ENCODE results near the gene PRKCQ.
"Not testable (repeated sequence)": the region's sequence is repeated elsewhere in the genome, so short reads cannot be mapped to it uniquely, and the experiment has no call there.

The PRKCQ gene

DNA sequence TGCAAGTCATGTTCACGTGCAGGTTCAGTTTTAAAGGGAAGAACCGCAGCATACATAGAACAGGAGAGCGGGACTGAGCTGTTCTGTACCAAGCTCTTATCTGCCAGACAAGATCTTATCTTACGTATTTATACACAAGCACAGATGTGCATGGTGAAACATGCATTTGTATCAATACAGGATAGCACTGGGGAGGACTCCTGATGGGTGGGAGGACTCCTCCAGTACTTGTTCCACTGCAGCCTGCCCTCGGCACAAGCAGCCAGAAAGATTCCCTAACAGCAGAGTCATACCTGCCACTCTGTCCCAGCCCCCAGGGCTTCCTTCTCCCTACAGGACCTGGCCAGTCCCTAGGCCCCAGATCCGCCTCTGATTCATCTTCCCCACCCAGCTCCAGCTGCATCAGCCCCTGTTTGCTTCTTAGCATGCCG, 13.2 kb upstream of the PRKCQ start:
- DNase-seq = no peak

DNA sequence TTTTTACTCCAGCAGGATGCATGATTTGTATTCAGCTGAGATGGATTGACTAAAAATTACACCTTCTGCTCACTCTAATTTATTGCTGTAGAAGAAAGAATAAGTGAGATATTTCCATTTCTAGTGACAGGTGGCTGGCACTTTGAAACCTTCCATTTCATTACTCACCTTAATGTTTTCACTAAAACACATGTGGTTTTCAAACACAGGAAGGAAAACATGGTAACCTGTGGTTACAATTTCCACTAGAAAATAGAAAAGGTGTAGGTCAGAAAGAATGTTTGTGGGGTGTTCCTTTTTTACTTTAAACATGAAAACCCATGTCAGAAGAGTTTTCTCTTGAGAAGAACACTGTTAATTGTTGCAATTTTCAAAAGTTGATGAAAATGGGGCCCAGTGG, 12.0 kb upstream of the PRKCQ start:
- no peak for DNase-seq

DNA sequence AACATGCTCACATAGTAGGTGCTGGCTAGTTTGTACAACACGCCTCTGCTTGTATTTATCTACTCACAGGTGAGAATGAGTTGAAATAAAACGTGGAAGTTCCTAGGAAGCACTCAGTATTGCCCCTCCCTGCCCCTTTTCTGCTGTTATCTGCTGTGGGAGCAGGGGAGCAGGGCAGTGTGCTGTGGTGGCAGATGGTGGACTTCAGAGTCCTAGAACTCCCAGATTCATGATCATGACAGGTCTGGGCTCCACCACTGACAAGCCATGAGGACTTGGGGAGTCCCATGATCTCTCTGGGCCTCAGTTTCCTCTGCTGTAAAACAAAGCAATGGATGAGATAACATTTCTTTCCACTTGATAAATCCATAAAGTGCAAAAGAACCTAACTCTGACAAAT, 11.6 kb upstream of the PRKCQ start:
- DNase-seq = no peak

DNA sequence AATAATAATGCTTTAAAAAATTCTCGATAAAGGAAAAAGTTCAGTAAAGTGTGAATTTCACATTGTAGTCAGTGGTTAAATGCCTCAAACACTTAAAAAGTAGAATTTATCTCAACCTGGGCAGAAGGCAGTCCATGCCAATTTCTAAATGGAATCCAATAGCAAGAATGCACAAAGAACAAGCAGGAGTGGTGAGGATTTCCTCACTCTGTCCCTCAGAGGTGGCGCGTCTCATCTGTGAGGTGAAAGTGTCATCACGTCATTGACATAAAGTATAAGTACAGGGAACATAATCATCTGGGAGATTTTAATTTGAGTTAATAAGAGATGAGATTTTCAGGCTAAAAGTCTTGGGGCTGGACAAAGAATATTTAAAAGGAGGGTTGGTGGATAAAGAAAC, 10.0 kb upstream of the PRKCQ start:
- no peak for DNase-seq

DNA sequence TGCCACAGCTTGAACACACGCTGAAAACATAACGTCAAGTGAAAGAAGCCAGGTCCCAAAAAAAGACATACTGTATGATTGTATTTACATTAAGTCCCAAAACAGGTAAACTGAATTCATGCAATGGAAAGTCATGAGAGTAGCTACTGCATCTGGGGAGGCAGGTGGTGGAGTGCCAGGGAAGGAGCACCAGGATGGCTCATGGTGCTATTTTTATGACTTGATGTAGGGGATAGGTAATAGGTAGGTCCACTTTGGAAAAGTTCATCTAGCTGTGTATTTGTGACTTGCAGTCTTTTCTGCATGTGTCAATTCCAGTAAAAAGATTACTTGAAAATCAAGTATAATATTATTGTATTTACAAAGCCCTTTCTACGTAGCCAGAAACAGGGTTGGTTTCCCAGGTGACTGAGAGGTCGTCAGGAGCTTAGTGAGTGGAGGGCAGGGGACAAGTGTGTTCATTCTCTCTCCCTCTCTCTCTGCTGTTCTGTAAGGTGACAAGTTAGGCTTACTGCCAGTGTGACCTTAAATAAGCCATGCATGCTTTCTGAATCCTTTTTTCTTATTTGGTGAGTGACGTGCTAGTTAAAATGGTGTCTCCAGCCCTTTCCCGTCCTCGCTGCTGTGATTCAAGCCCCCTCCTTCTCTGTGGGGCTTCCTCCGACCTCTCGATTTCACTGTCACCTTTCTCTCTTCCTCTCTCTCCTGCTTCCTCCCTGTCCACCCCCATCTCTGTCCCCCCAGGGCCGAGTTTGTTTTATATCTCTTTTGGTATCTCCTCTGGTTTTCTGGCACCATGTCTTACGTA, 9.4 kb upstream of the PRKCQ start:
- DNase-seq = no peak

DNA sequence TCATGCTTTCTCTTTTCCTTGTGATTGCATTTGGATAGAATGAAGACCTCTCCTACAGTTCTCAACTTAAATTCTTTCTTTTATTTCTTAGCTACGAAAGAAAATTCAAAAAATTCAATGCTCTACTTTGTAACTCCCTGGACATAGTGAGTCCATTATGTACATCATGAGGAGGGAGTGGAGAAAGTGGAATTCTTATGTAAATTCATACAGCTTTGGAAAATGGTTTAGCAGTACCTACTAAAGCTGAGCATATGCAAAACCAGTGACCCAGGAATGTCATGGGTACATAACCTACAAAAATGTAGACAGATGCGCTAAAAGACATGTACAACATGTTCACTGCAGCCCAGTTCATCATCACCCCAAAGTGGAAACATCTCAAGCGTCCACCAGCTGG, 8.8 kb upstream of the PRKCQ start:
- DNase-seq = no peak

DNA sequence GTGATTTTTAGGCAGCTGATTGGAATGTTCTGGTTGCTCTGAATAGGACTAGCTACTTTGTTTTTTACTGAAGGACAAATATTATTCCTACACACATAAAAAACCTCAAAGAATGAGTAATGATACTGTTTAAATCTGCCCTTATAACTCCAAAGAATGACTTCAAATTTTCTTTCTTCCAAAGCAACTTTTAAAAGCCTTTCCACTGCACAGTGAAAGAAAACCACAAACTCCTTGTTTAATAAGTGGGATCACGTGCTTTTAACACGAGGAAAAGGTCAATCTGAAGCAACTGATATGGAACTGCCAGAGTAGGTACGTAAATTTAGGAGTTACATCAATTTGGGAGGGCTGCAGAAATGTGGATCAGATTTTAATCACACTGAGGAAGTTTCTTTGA, 8.0 kb upstream of the PRKCQ start:
- no peak for DNase-seq

DNA sequence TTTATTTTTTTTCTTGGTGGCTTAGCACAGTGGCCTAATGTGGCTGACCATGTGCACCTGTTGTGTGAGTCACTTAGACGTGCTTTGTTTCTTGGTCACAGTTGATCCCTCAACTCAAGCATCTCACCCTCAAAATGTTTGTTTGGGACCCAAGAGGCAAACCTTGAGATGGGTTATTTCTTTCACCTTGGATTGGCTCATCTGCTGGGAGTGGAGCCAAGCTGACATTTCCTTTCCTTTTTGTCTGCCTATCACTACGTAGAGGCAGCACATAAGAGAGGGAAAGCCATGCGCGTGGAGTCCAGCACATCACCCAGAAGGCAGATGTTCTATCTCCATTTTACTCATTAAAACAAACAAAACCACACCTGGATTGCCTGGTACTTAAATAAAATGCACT, 6.4 kb upstream of the PRKCQ start:
- no peak for DNase-seq

DNA sequence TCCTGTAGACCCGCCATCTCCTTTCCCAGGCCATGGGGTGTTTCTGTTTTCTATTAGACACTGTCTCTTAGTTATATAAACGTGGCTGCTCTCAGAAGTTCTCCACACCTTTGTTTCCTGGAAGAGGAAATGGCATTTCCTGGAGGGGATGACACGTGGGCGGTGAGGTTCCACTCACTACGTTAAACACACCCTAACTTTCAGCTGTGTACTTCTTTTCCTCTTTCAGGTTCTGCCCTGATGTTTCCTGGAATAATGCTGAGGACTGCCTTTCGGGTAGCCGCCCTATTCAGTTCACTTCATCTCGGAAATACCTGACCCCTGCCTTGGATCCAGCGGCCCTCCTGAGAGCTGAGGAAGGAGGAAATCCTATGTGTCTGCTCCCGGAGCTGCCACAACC, 3.4 kb upstream of the PRKCQ start:
- DNase-seq = no peak

DNA sequence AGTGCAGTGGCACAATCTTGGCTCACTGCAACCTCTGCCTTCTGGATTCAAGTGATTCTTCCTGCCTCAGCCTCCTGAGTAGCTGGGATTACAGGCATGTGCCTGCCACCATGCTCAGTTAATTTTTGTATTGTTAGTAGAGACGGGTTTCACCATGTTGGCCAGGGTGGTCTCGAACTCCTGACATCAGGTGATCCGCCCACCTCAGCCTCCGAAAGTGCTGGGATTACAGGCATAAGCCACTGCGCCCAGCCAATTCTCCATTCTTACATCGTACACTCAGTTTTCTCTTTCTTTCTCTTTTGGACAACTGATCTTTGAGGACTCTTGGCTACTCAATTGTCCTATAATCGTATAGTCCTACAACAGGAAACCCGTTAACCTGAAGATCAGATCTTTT, 2.8 kb upstream of the PRKCQ start:
- not testable (repeated sequence) for DNase-seq

DNA sequence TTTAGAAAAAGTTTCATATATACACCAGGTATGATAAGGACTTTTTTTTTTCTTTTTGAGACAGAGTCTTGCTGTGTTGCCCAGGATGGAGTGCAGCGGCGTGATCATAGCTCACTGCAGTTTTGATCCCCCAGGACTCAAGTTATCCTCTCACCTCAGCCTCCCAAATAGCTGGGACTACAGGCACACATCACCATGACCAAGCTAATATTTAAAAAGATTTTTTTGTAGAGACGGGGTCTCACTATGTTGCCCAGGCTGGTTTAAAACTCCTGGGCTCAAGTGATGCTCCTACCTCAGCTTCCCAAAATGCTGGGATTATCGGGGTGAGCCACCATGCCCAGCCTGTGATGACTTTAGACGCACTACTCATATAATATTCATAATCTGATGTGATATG, 2.2 kb upstream of the PRKCQ start:
- DNase-seq = no peak

DNA sequence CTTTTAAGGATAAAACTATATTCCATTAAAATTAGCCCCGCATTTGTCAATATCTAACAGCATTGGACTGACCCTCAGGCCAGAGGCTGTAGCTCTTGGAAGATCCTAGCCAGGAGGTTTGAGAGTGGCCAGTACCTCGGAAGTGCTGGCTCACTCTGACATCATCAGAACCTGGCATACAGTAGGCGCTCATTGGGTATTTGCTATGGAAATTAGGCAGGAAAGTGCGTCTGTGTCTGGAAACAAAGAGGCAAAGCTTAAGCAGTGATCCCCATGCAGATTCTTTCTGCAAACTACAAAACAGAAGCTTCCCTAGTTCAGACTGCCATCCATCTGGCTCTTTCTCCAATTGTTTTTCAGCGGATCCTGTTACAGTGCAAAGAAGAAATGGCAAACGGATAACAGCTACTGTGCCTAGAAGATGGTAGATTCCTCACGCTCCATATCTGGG, 1.7 kb upstream of the PRKCQ start:
- DNase-seq = no peak

DNA sequence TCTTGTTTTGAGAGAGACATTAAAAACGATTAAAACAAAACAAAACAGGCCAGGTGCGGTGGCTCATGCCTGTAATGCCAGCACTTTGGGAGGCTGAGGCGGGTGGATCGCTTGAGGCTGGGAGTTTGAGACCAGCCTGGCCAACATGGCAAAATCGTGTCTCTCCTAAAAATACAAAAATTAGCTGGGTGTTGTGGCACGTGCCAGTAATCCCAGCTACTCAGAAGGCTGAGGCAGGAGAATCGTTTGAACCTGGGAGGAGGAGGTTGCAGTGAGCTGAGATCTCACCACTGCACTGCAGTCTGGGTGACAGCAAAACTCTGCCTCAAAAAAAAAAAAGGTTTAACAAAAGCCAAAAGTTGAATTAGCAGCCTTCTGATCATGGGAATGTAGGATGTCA, 1.1 kb upstream of the PRKCQ start:
- DNase-seq = not testable (repeated sequence)

DNA sequence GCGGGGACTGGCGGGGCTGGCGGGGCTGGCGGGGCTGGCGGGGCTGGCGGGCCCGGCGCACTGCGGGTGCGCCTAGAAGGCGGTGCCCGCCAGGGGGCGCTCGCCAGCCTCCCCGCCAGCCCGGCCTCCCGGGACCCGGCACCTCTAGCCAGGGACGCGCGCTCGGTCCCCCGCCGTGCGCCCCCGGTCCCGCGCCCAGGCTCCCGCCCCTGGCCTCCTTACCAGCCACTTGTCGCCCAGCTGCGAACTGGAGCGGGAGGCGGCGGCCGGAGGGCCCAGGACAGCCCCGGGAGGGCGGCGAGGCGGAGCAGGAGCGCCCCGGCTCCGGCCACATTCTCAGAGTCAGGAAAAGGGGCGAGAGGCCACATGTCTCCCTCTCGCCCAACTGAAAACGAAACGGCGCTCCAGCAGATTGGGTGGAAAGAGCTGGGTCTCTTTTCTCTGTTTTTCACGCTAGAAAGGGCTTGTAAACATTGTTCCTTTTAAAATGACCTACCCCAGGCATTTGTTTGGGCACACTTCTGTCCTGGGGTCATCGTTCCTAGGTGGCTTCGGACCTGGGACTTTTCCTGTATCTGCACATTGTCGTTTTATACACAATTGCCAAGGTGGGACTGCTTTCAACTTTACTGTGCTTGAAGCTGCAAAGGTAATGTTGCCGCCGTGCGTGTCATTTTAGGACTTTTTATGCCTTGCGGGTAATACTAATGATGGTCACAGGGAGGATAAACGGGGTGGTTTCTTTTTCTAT, 378 bp upstream of the PRKCQ start:
- DNase-seq = no peak

DNA sequence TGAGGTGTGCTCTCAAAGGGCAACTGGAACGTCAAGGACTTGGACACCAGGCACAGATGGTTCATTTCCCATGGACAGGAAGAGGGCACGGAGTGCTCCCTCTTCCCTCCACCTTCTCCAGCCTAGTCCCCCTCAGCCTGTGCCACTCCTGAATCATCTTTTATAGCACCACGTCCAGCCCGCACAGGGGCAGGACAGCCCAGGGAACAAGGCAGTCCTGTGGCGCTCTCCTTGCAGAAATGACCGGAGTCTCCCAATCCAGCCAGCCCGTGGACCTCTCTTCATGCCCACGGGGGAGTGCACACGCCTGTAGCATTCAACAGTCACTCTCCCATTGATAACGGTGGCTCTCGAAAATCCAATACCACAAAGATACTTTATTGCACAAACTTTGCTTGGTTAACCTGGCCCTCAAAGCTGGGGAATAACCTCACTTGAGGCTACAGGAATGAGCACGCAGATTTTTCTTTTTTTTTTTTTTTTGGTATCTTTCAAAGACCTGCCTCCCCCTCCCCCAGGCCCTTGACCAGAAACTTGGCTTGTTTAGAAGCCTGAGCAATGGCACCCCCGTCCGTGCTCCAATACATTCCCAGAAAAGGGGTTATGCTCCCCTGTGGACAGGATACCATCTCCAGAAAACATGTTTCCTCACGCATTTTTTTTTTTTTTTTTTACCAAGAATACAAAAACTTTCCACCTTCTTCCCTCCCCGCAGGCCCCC, 733 bp downstream of the PRKCQ start:
- DNase-seq = no peak

DNA sequence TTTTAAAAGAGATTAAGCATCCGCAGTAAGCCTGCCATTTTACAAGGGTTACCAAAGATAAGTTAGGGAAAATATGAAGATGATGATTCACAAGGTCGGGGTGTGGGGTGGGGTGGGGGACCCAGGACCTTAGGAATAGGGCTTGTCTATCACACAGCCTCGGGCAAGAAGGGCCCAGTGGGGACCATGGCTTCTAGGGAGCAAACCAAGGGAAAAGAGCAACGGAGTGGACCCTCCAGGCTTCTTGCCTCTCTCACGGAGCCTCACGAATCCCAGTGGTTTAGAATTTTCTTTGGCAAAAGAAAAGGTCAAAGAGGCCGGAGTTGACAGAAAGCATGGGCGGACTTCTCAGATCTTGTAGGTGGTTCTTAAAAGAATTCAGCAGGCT, 1.3 kb downstream of the PRKCQ start:
- DNase-seq = no peak

DNA sequence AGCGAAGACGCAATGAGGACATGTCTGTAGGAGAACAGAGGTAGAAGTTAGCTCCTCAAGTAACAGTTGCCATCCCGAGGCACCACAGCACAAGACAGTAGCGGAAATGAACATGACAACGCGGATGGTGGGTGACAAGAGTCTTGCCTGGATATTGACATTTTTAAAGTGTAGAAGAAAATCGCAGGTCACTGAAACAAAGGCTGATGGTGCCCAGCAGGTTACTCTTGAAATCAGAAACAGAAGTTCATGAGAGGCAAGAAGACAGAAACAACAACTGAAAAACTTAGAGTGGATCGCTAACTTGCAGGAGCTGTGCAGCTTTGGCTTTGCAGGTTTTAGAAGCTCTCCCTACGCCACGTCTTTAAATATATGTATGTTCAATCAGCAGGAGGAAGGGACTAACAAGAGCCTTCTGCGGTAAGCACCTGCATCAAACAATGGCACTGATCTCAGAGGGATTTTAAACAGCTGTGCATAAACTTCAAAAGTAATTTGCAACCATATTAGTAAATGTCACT, 1.8 kb downstream of the PRKCQ start:
- DNase-seq = no peak

DNA sequence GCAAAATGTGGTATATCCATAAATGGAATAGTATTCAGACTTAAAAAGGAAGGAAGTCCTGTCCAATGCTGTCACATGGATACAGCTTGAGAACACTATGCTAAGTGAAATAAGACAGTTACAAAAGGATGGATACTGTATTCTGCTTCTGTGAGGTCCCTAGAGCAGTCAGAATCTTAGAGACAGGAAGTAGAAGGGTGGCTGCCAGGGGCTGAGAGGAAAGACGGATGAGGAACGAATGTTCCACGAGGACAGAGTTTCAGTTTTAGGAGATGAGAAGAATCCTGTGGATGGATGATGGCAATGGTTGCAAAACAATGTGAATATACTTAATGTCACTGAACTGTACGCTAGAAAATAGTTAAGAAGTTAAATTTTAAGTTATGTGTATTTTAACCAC, 3.8 kb downstream of the PRKCQ start:
- no peak for DNase-seq

DNA sequence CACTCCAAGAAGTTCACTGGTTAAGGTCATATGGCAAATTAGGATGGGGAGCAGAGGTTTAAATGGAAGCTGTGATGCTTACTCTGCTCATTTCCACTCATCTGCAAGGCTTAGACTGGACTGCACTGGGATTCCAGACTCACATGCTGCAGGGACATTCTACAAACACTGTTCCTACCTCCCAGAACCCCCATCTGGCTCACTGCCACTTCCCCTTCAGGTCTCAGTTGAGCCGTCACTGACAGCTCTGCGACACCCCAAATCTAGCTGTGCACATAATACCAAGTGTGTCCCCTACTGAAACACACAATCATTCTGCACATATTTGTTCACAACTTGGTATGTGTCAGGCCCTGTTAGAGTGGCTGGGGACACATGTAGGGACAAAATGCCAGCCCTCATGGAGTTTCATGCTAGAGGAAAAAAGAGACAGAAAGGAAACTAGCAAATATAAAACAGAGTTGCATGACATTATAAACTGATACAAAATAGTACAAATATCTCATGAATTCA, 5.4 kb downstream of the PRKCQ start:
- DNase-seq = no peak

DNA sequence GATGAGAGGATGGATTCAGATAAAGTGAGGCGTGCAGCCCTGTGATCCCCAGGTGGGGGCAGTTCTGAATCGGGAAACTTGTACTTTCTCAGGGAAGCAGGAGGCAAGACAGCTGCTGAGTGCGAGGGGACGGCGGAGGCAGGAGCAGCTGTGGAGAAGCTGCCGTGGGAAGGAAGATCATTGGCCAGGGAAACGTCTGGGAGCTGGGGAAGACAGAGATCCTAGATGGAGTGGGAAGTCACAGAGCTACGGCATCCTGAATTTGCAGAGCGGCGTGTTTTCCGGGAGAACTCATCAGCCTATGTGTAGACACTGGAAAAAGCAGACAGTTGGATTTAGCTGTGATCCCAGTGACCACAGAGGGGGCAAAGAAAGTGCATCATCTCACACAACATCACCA, 9.2 kb downstream of the PRKCQ start:
- no peak for DNase-seq

DNA sequence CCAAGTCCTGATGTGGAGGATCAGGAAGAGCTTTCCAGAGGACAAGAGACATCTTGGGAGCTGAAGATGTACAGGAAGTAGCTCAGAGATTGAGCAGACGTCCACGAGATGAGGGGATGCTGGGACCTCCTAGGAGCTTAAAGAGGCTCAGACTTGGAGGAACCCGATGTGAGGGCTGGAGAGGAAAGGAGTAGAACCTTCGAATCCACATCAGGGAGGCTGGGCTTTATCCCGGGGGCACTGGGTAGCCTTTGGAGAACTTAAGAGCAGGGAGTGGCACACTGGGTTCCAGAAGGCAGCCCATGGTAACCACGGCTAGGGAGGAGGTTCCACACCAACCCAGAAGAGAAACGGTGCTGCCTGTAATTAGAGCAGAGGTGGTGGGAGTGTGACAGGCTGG, 10.8 kb downstream of the PRKCQ start:
- no peak for DNase-seq

DNA sequence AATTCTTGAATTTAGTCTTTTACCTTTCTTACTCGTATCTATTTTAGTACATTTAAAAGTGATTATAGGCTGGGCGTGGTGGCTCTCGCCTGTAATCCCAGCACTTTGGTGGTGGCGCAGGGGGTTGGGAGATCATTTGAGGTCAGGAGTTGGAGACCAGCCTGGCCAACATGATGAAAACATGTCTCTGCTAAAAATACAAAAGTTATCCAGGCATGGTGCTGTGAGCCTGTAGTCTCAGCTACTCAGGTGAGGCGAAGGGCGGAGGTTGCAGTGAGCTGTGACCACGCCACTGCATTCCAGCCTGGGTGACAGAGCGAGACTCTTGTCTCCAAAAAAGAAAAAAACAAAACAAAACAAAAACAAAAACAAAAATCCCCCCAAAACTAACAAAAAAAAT, 12.2 kb downstream of the PRKCQ start:
- DNase-seq = no peak

DNA sequence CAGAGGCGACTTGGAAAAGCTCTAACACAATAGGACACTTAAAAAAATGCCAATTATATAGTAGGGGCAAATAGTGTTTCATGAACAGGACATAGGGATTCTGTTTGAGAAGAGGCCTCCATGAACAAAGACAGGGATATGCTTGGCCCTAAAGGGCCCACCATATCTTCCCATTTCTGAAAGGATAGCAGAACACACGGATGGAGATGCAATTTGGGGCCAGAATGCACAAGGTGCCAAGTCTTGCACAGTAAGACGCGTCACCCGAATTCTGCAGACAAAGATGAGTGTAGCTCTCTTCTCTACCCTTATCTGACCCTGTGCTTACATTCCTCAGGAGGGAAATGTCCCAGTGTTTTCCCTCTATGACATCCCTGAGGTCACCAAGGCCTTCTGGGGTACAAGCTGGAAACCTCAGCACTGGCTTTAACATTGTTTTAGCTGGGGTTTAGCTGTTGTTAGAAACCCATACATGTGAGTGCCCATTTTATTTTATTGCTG, 12.8 kb downstream of the PRKCQ start:
- DNase-seq = no peak

Measured in SIG-M5 (cell line).